Measurements from ENCODE around the gene GPR35. TPM values are rescaled to one million over a fixed set of nuclear protein-coding genes. Genes with fewer than 3 reads are reported as not detected.
A peak's percentile ranks its signal among the peaks of the same experiment; 100 is the strongest.

The GPR35 gene
- total and polyA plus RNA-seq, 2 of the 13 experiments (the other 11 are each of a cell fraction or from before 2014, with no cell fraction given): 27.1 to 44.2 TPM

DNA sequence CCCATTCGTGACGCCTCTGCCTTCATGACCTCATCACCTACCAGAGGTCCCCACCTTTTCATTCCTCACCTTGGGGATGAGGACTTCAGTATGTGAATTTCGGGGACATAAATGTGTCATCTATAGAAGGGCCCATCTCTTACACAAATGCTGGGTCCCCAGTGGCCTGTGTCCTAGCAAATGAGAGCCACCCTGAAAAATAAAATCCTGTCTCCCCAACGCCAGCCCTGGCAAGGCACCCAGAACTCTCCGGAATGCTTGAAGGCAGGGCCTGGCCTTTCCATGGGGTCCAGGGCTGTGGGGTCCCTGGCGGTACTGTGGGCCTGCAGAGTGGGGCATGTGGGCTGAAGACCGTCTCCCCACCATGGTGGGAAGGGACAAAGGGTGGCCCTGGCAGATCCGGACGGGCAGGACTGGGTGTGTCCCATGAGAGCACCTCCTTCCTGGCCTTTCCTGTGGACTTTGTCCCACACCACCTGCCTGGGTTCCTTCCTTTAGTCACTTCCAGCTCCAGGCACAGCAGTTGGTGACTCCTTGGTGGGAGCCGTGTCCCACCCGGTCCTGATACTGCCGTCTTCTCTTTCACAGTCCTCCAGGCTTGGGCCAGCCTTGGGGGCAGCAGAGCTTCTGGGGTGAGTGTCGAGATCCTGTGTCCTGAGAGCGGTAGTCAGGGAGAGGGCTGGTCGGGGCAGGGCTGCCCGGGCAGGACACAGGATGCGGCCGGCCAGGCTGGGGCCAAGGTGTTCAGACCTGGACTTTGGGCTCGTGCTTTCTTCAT, 20.2 kb upstream of the GPR35 start (continued):
- peak; percentile 83 for TF ChIP-seq ZNF609 (CRISPR knock-in tag; IDR thresholded peaks at IDR 0.05; ENCODE audit: borderline replicate concordance)
- TF ChIP-seq ZNF788 (CRISPR knock-in tag; IDR thresholded peaks at IDR 0.05; ENCODE audit: borderline replicate concordance): no peak
- TF ChIP-seq PRPF4 (IDR thresholded peaks at IDR 0.05; ENCODE audit: low read depth, low read length, poor library complexity, severe bottlenecking): no peak
- TF ChIP-seq PLSCR1 (CRISPR knock-in tag; IDR thresholded peaks at IDR 0.05; ENCODE audit: borderline replicate concordance): no peak
- peak; percentile 40; the same call in 1 of the 2 replicates for TF ChIP-seq SKIL (CRISPR knock-in tag; IDR thresholded peaks at IDR 0.05; ENCODE audit: borderline replicate concordance)
- no peak for TF ChIP-seq FOXP1 (IDR thresholded peaks at IDR 0.05)
- TF ChIP-seq FOXP1 (CRISPR knock-in tag; IDR thresholded peaks at IDR 0.05): no peak
- TF ChIP-seq IKZF1 (IDR thresholded peaks at IDR 0.05): no peak
- TF ChIP-seq SIX4 (CRISPR knock-in tag; IDR thresholded peaks at IDR 0.05): no peak
- TF ChIP-seq LBX2 (CRISPR knock-in tag; IDR thresholded peaks at IDR 0.05; ENCODE audit: borderline replicate concordance): 0 out of 2 replicates have a peak, but pooled peaks have one; percentile 31
- no peak for TF ChIP-seq CENPT (CRISPR knock-in tag; IDR thresholded peaks at IDR 0.05; ENCODE audit: low read depth)
- TF ChIP-seq ZSCAN9 (CRISPR knock-in tag; IDR thresholded peaks at IDR 0.05; ENCODE audit: borderline replicate concordance): peak; percentile 52; the same call in 1 of the 2 replicates
- peak; percentile 49; the same call in 1 of the 2 replicates for TF ChIP-seq ZNF749 (CRISPR knock-in tag; IDR thresholded peaks at IDR 0.05; ENCODE audit: borderline replicate concordance)
- TF ChIP-seq THRA (CRISPR knock-in tag; IDR thresholded peaks at IDR 0.05; ENCODE audit: borderline replicate concordance): no peak
- no peak for TF ChIP-seq ZFAT (CRISPR knock-in tag; conservative IDR thresholded peaks at IDR 0.05)
- no peak for TF ChIP-seq PPARG (CRISPR knock-in tag; conservative IDR thresholded peaks at IDR 0.05)
- no peak for TF ChIP-seq ZMAT5 (CRISPR knock-in tag; IDR thresholded peaks at IDR 0.05; ENCODE audit: borderline replicate concordance, low read depth)
- peak; percentile 72 for TF ChIP-seq SPEN (CRISPR knock-in tag; IDR thresholded peaks at IDR 0.05; ENCODE audit: low read depth)
- TF ChIP-seq YY1 (IDR thresholded peaks at IDR 0.05; ENCODE audit: insufficient read depth, insufficient replicate concordance, low read depth, low read length): peak; percentile 65
